HepG2 (cell line): ENCODE measurements around the gene FBXW8. TPM values are rescaled to one million over a fixed set of nuclear protein-coding genes. Genes with fewer than 3 reads are reported as not detected.

Experiments used
- ELK4 ChIP-seq: sonication (generic); formaldehyde crosslinking; IDR thresholded peaks from 2 replicates; pipeline ENCODE4 v1.9.0; 2021; ENCODE audit warnings: missing genetic modification reagents, borderline replicate concordance
- FOXK2 ChIP-seq: fragments of 450-650 bp; IDR thresholded peaks from 2 replicates; pipeline ENCODE4 v1.6.1; 2016
- IRF2 ChIP-seq: IDR thresholded peaks from 2 replicates; pipeline ENCODE4 v1.6.1; 2018; ENCODE audit warnings: missing genetic modification reagents, missing compliant biosample characterization
- KDM2A ChIP-seq: sonication (generic); formaldehyde crosslinking; IDR thresholded peaks from 2 replicates; pipeline ENCODE4 v1.4.0; 2020; ENCODE audit warnings: low read depth, missing genetic modification reagents, borderline replicate concordance
- KDM3A ChIP-seq: IDR thresholded peaks from 2 replicates; pipeline ENCODE4 v1.6.1; 2018; ENCODE audit warnings: low read depth, missing compliant biosample characterization
- PHF21A ChIP-seq: sonication (generic); formaldehyde crosslinking; IDR thresholded peaks from 2 replicates; pipeline ENCODE4 v1.5.0; 2020; ENCODE audit warnings: mild to moderate bottlenecking, missing genetic modification reagents
- REPIN1 ChIP-seq: sonication (generic); formaldehyde crosslinking; IDR thresholded peaks from 2 replicates; pipeline ENCODE4 v1.8.0; 2022; ENCODE audit warnings: missing genetic modification reagents, low read depth, mild to moderate bottlenecking, borderline replicate concordance
- RFX1 ChIP-seq: fragments of 450-650 bp; IDR thresholded peaks from 2 replicates; pipeline ENCODE4 v1.6.1; 2017
- SPEN ChIP-seq: sonication (generic); formaldehyde crosslinking; IDR thresholded peaks from 2 replicates; pipeline ENCODE4 v1.5.1; 2020; ENCODE audit warnings: low read depth, mild to moderate bottlenecking, missing genetic modification reagents
- STAT6 ChIP-seq: sonication (generic); formaldehyde crosslinking; IDR thresholded peaks from 2 replicates; pipeline ENCODE4 v1.4.0; 2020; ENCODE audit warnings: missing genetic modification reagents, mild to moderate bottlenecking, borderline replicate concordance
- TMF1 ChIP-seq: sonication (generic); formaldehyde crosslinking; IDR thresholded peaks from 2 replicates; pipeline ENCODE4 v1.8.1; 2022; ENCODE audit warnings: low read depth, missing genetic modification reagents
- YY1 ChIP-seq: IDR thresholded peaks from 2 replicates; pipeline ENCODE4 v1.6.1; 2011; ENCODE audit warnings: low read length, low read depth, moderate library complexity, mild to moderate bottlenecking; ENCODE audit not compliant: insufficient read depth, insufficient replicate concordance
- ZBTB10 ChIP-seq: sonication (generic); formaldehyde crosslinking; IDR thresholded peaks from 2 replicates; pipeline ENCODE4 v1.4.0; 2020; ENCODE audit warnings: missing genetic modification reagents, borderline replicate concordance
- ZMAT5 ChIP-seq: sonication (generic); formaldehyde crosslinking; IDR thresholded peaks from 2 replicates; pipeline ENCODE4 v1.5.0; 2020; ENCODE audit warnings: mild to moderate bottlenecking, low read depth, missing genetic modification reagents, borderline replicate concordance
- ZNF205 ChIP-seq: IDR thresholded peaks from 2 replicates; pipeline ENCODE4 v1.6.1; 2018; ENCODE audit warnings: missing biosample characterization, missing genetic modification reagents
- ZNF281 ChIP-seq: sonication (generic); formaldehyde crosslinking; IDR thresholded peaks from 2 replicates; pipeline ENCODE4 v1.4.0; 2020; ENCODE audit warnings: missing genetic modification reagents, borderline replicate concordance
- ZNF33B ChIP-seq: sonication (generic); formaldehyde crosslinking; IDR thresholded peaks from 2 replicates; pipeline ENCODE4 v1.5.1; 2020; ENCODE audit warnings: mild to moderate bottlenecking, missing genetic modification reagents
- ZNF614 ChIP-seq: IDR thresholded peaks from 2 replicates; pipeline ENCODE4 v1.6.1; 2018; ENCODE audit warnings: missing biosample characterization, missing genetic modification reagents, inconsistent platforms, borderline replicate concordance
- ZNF652 ChIP-seq: IDR thresholded peaks from 2 replicates; pipeline ENCODE4 v1.6.1; 2016; ENCODE audit warnings: low read depth, borderline replicate concordance
- polyA plus RNA-seq, 8 experiments: library from polyadenylated mRNA; depleted of rRNA in 3 of 8; stranded (reverse) in 7 of 8; unstranded in 1 of 8; fragments of >200 nt; fragmentation: Illumina TruSeq in 4 of 8; extraction: Trizol in 4 of 8; gene quantifications; 2 replicates each; pipeline versions ENCODE4 v1.2.1 to v1.2.3, GENCODE V29; 2011 to 2016; ENCODE audit warnings: low read depth in 4 of 8, missing spikeins in 1 of 8, mixed read lengths in 1 of 8; ENCODE audit not compliant: insufficient read depth in 1 of 8
- total RNA-seq, 5 experiments: library from RNA; depleted of rRNA; stranded (reverse); fragments of >200 nt; fragmentation: Illumina TruSeq; extraction: Trizol; gene quantifications; 2 replicates each; pipeline ENCODE4 v1.2.3, GENCODE V29; 2016; ENCODE audit warnings: low read depth in 1 of 5

Gene FBXW8
- total and polyA plus RNA-seq, 2 of the 13 experiments (the other 11 are each of a cell fraction or from before 2014, with no cell fraction given) = 5.1 to 5.9 TPM

GRCh38 chr12:117047810-117048584 lies 137.2 kb downstream of the FBXW8 start (continued):
- TF ChIP-seq ZBTB10 (no peak), TMF1 (CRISPR knock-in tag) (no peak), KDM2A (CRISPR knock-in tag) (peak; percentile 43; the same call in 1 of the 2 replicates), ZNF281 (CRISPR knock-in tag) (no peak; the same call in 1 of the 2 replicates), KDM3A (CRISPR knock-in tag) (peak; percentile 50; the same call in 1 of the 2 replicates), ZNF614 (CRISPR knock-in tag) (peak; percentile 61; the same call in 1 of the 2 replicates), YY1 (no peak), SPEN (CRISPR knock-in tag) (peak; percentile 95; the same call in 1 of the 2 replicates), FOXK2 (peak; percentile 86), IRF2 (CRISPR knock-in tag) (0 out of 2 replicates have a peak, but pooled peaks have one; percentile 70), STAT6 (CRISPR knock-in tag) (no peak), ZNF652 (CRISPR knock-in tag) (no peak), ELK4 (no peak), ZMAT5 (CRISPR knock-in tag) (no peak), ZNF33B (CRISPR knock-in tag) (no peak), RFX1 (no peak), ZNF205 (0 out of 2 replicates have a peak, but pooled peaks have one; percentile 48), PHF21A (CRISPR knock-in tag) (peak; percentile 94), REPIN1 (CRISPR knock-in tag) (peak; percentile 76; the same call in 1 of the 2 replicates)
